SK-N-SH (cell line): Measurements from ENCODE around the gene TGFA. TPM values are rescaled to one million over a fixed set of nuclear protein-coding genes. Genes with fewer than 3 reads are reported as not detected.

Experiments used
- CTCF ChIA-PET: fragments of 300-600, 350-600 bp; formaldehyde crosslinking; extraction: SDS; loops from one replicate; lab custom pipeline; 2021; lab: Yijun Ruan, JAX
- POLR2A ChIA-PET: fragments of 350-600 bp; sonication (Branson Sonifier 250); formaldehyde crosslinking; extraction: SDS; loops from one replicate; lab custom pipeline; 2020; ENCODE audit warnings: antibody characterized with exemption, inconsistent platforms; lab: Yijun Ruan, JAX
- DNase-seq: peaks from one replicate; pipeline ENCODE4 v3.0.0; 2012
- H2AFZ ChIP-seq: fragments of 200-600 bp; sonication (generic); 2 replicates; pipeline ENCODE4 v1.8.1; 2016; ENCODE audit warnings: antibody characterized with exemption, mild to moderate bottlenecking, low read depth
- H3F3A ChIP-seq: fragments of 200-600 bp; sonication (generic); replicated peaks from 2 replicates; pipeline ENCODE3; 2016; ENCODE audit warnings: antibody characterized with exemption, mild to moderate bottlenecking; ENCODE audit not compliant: insufficient read depth
- H3K27ac ChIP-seq, 2 experiments: fragments of 200-500 bp in 1 of 2; fragments of 200-600 bp in 1 of 2; sonication (Bioruptor generic) in 1 of 2; sonication (generic), shearing (Covaris generic) in 1 of 2; 2 replicates each; pipeline versions ENCODE4 v1.5.1 to v1.6.1; 2014 to 2016; ENCODE audit warnings: low read depth in 2 of 2, inconsistent platforms in 1 of 2, low read length in 1 of 2, mild to moderate bottlenecking in 1 of 2, mixed read lengths in 1 of 2
- H3K27me3 ChIP-seq: fragments of 200-600 bp; sonication (generic), shearing (Covaris generic); 2 replicates; pipeline ENCODE4 v1.6.1; 2016; ENCODE audit warnings: mixed run types; ENCODE audit not compliant: insufficient read depth
- H3K36me3 ChIP-seq, 2 experiments: fragments of 200-500 bp in 1 of 2; fragments of 200-600 bp in 1 of 2; sonication (Bioruptor generic) in 1 of 2; sonication (generic) in 1 of 2; replicated peaks in 1 of 2; 2 replicates each; pipeline versions ENCODE3 to v1.5.1; 2014 to 2016; ENCODE audit warnings: low read length in 1 of 2, mild to moderate bottlenecking in 1 of 2; ENCODE audit not compliant: insufficient read depth in 2 of 2, control insufficient read depth in 1 of 2
- H3K4me1 ChIP-seq, 2 experiments: fragments of 200-500 bp in 1 of 2; fragments of 200-600 bp in 1 of 2; sonication (Bioruptor generic) in 1 of 2; sonication (generic), shearing (Covaris generic) in 1 of 2; 2 replicates each; pipeline versions ENCODE4 v1.5.1 to v1.6.1; 2014 to 2016; ENCODE audit warnings: low read depth in 1 of 2, low read length in 1 of 2, mixed run types in 1 of 2; ENCODE audit not compliant: insufficient read depth in 2 of 2, control insufficient read depth in 1 of 2
- H3K4me2 ChIP-seq: fragments of 200-600 bp; sonication (generic), shearing (Covaris generic); 2 replicates; pipeline ENCODE4 v1.6.1; 2017; ENCODE audit warnings: mixed run types
- H3K4me3 ChIP-seq, 2 experiments: fragments of 200-500 bp in 1 of 2; fragments of 200-600 bp in 1 of 2; sonication (Bioruptor generic) in 1 of 2; sonication (generic), shearing (Covaris generic) in 1 of 2; 2 replicates each; pipeline versions ENCODE4 v1.5.1 to v1.8.1; 2014 to 2016; ENCODE audit warnings: low read depth in 2 of 2, inconsistent platforms in 1 of 2, low read length in 1 of 2, mild to moderate bottlenecking in 1 of 2, mixed read lengths in 1 of 2, moderate library complexity in 1 of 2
- H3K79me2 ChIP-seq: fragments of 200-600 bp; sonication (generic); 2 replicates; pipeline ENCODE4 v1.8.1; 2017; ENCODE audit warnings: mild to moderate bottlenecking; ENCODE audit not compliant: insufficient read depth
- H3K9ac ChIP-seq: fragments of 200-600 bp; sonication (generic); 2 replicates; pipeline ENCODE4 v1.6.1; 2017; ENCODE audit warnings: mixed run types
- H3K9me2 ChIP-seq: fragments of 200-600 bp; sonication (generic); 2 replicates; pipeline ENCODE4 v1.6.1; 2017; ENCODE audit warnings: mixed run types
- H3K9me3 ChIP-seq: fragments of 200-600 bp; sonication (generic); 2 replicates; pipeline ENCODE4 v1.6.1; 2017; ENCODE audit warnings: mixed run types, mild to moderate bottlenecking, moderate library complexity
- H4K20me1 ChIP-seq: fragments of 200-600 bp; sonication (generic); 2 replicates; pipeline ENCODE4 v1.6.1; 2017; ENCODE audit warnings: mild to moderate bottlenecking, mixed run types; ENCODE audit not compliant: insufficient read depth
- FOXJ3 ChIP-seq: sonication (generic); formaldehyde crosslinking; IDR thresholded peaks from 2 replicates; pipeline ENCODE4 v1.5.1; 2020; ENCODE audit warnings: mild to moderate bottlenecking, missing genetic modification reagents
- NRF1 ChIP-seq: IDR thresholded peaks from 2 replicates; pipeline ENCODE4 v1.6.1; 2012; ENCODE audit warnings: low read depth, mild to moderate bottlenecking, low read length
- RAD21 ChIP-seq: IDR thresholded peaks from 2 replicates; pipeline ENCODE4 v1.6.1; 2012; ENCODE audit warnings: mild to moderate bottlenecking, low read length
- RCOR1 ChIP-seq: fragments of 150-350 bp; IDR thresholded peaks from 2 replicates; pipeline ENCODE4 v1.6.1; 2017; ENCODE audit warnings: antibody characterized with exemption, low read length
- RXRA ChIP-seq: IDR thresholded peaks from 2 replicates; pipeline ENCODE4 v1.4.0; 2012; ENCODE audit warnings: low read depth, mild to moderate bottlenecking, borderline replicate concordance
- SIN3A ChIP-seq: IDR thresholded peaks from 2 replicates; pipeline ENCODE4 v1.6.1; 2012; ENCODE audit warnings: low read depth, mild to moderate bottlenecking, low read length, moderate library complexity, borderline replicate concordance
- TAF1 ChIP-seq: IDR thresholded peaks from 2 replicates; pipeline ENCODE4 v1.6.1; 2012; ENCODE audit warnings: low read depth, mild to moderate bottlenecking, low read length, moderate library complexity, borderline replicate concordance
- TEAD4 ChIP-seq: IDR thresholded peaks from 2 replicates; pipeline ENCODE4 v1.4.0; 2012; ENCODE audit warnings: mild to moderate bottlenecking, borderline replicate concordance; ENCODE audit not compliant: insufficient read depth
- WGBS: methylation state at CpG from one replicate; pipeline ENCODE4 v1.1.6; 2017; ENCODE audit warnings: low lambda C conversion rate; 5-methylcytosine and 5-hydroxymethylcytosine counted together
- polyA plus RNA-seq, 3 experiments: library from polyadenylated mRNA; depleted of rRNA; stranded (reverse); fragments of >200 nt; gene quantifications; 2 replicates each; pipeline ENCODE4 v1.2.3, GENCODE V29; 2012
- TF ChIP-seq, protein P1 (sequence below): fragments of 150-350 bp; IDR thresholded peaks from 2 replicates; pipeline ENCODE4 v1.6.1; 2017; ENCODE audit warnings: antibody characterized with exemption, low read length, low read depth, borderline replicate concordance
- TF ChIP-seq, protein P2 (sequence below): fragments of 200-600 bp; sonication (generic); IDR thresholded peaks from 2 replicates; pipeline ENCODE4 v1.6.1; 2017; ENCODE audit warnings: antibody characterized with exemption, mild to moderate bottlenecking, moderate library complexity
- TF ChIP-seq, protein P3 (sequence below): IDR thresholded peaks from 2 replicates; pipeline ENCODE4 v1.4.0; 2012; ENCODE audit warnings: low read depth

Gene TGFA
- polyA plus RNA-seq, 1 of the 3 experiments (the other 2 are of a cell fraction), result not detected

- Histone ChIP-seq H3K9me3 (no peaks in the 10 kb centered on the region), H2AFZ (no peak overlapping the region), H3K27me3 (peaks cover 6% of the 10 kb centered on the region; the same call in 1 of the 2 replicates), H3K4me1 (no peaks in the 10 kb centered on the region), H3K9ac (no peak overlapping the region), H3K79me2 (no peaks in the 10 kb centered on the region), H3K4me2 (no peak overlapping the region), H3K4me3 (no peak overlapping the region), H3K36me3 (no peaks in the 10 kb centered on the region), H4K20me1 (no peaks in the 10 kb centered on the region), H3K27ac (no peak overlapping the region), H3K9me2 (no peaks in the 10 kb centered on the region), H3F3A (no peaks in the 10 kb centered on the region)
- CTCF ChIA-PET, result no interaction called here
- TF ChIP-seq, protein P1, sequence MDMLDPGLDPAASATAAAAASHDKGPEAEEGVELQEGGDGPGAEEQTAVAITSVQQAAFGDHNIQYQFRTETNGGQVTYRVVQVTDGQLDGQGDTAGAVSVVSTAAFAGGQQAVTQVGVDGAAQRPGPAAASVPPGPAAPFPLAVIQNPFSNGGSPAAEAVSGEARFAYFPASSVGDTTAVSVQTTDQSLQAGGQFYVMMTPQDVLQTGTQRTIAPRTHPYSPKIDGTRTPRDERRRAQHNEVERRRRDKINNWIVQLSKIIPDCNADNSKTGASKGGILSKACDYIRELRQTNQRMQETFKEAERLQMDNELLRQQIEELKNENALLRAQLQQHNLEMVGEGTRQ, result no peak
- TF ChIP-seq RCOR1, result no peak
- TF ChIP-seq SIN3A, result no peak
- WGBS, result 24% methylated on average over 2 of the region's 2 CpGs
- POLR2A ChIA-PET, result no interaction called here
- DNase-seq, result no peak
Observed at GRCh38 chr2:70443078-70443465, 110.6 kb downstream of the TGFA start.

GRCh38 chr2:70442301-70443077 is 111.1 kb downstream of the TGFA start:
- 41% methylated on average over 8 of the region's 8 CpGs for WGBS
- Histone ChIP-seq H3F3A (no peaks in the 10 kb centered on the region), H3K9me2 (no peaks in the 10 kb centered on the region), H3K4me1 (no peaks in the 10 kb centered on the region), H3K27ac (no peak overlapping the region), H3K4me2 (no peak overlapping the region), H3K9ac (no peak overlapping the region), H4K20me1 (no peaks in the 10 kb centered on the region), H3K4me3 (no peak overlapping the region), H3K9me3 (no peaks in the 10 kb centered on the region), H3K79me2 (no peaks in the 10 kb centered on the region), H3K36me3 (no peaks in the 10 kb centered on the region), H3K27me3 (peaks cover under 1% of the 10 kb centered on the region; the same call in 1 of the 2 replicates), H2AFZ (no peak overlapping the region)
- DNase-seq, result no peak
- CTCF ChIA-PET, result no interaction called here
- POLR2A ChIA-PET, result no interaction called here
- no peak for TF ChIP-seq RAD21
- no peak for TF ChIP-seq TAF1
- TF ChIP-seq, protein P2, sequence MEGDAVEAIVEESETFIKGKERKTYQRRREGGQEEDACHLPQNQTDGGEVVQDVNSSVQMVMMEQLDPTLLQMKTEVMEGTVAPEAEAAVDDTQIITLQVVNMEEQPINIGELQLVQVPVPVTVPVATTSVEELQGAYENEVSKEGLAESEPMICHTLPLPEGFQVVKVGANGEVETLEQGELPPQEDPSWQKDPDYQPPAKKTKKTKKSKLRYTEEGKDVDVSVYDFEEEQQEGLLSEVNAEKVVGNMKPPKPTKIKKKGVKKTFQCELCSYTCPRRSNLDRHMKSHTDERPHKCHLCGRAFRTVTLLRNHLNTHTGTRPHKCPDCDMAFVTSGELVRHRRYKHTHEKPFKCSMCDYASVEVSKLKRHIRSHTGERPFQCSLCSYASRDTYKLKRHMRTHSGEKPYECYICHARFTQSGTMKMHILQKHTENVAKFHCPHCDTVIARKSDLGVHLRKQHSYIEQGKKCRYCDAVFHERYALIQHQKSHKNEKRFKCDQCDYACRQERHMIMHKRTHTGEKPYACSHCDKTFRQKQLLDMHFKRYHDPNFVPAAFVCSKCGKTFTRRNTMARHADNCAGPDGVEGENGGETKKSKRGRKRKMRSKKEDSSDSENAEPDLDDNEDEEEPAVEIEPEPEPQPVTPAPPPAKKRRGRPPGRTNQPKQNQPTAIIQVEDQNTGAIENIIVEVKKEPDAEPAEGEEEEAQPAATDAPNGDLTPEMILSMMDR, result no peak
- TF ChIP-seq, protein P3, sequence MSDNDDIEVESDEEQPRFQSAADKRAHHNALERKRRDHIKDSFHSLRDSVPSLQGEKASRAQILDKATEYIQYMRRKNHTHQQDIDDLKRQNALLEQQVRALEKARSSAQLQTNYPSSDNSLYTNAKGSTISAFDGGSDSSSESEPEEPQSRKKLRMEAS, result no peak
- TF ChIP-seq FOXJ3 (CRISPR knock-in tag), result no peak
- no peak for TF ChIP-seq NRF1
- TF ChIP-seq TEAD4, result no peak
- no peak for TF ChIP-seq RXRA
